Measurements from ENCODE around the gene EFEMP1. TPM values are rescaled to one million over a fixed set of nuclear protein-coding genes. Genes with fewer than 3 reads are reported as not detected.

Gene EFEMP1
- total RNA-seq, 2 donors from 2014 or later: 25.1 to 129 TPM

GRCh38 chr2:55880416-55881143 is 43.0 kb downstream of the EFEMP1 start:
- Histone ChIP-seq H3K4me3 (no peak overlapping the region), H3K36me3 (replicated peaks in 1 of 2; ENCODE audit: insufficient read depth in 1 of 2, low read depth in 2 of 2) (no peaks in the 10 kb centered on the region), H3K27me3 (no peaks in the 10 kb centered on the region), H3K4me1 (peaks cover 14% of the 10 kb centered on the region), H3K27ac (no peak overlapping the region), H3K9me3 (no peaks in the 10 kb centered on the region)
- TF ChIP-seq POLR2A (IDR thresholded peaks at IDR 0.05) (no peak), CTCF (IDR thresholded peaks at IDR 0.05) (no peak)
- intact Hi-C loops (cut with DNase I): no loop called here
- no peak for ATAC-seq
- no peak for DNase-seq
- WGBS, 2 donors: 90 to 93% methylated on average over 6 of the region's 6 CpGs

DNA sequence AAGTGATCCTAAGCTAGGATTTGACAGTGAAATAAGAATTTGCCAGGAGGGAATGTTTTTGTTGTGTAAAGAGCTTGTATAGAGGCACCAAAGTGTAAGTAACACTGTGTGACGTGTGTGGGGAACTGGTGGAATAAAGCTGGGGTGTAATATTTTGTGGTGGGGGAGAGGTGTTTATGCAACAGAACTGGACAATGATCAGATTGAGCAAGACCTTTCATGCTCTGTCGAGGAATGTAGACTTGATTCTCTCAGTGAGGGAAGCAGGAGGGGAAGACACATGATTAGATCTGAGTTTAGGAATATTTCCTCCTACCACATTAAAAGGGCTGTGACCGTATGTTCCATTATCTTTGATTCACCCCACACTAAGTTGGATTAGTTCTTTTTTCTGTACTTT is 43.6 kb downstream of the EFEMP1 start:
- Histone ChIP-seq H3K4me1 (peaks cover 8% of the 10 kb centered on the region), H3K9me3 (no peaks in the 10 kb centered on the region), H3K36me3 (replicated peaks in 1 of 2; ENCODE audit: insufficient read depth in 1 of 2, low read depth in 2 of 2) (no peaks in the 10 kb centered on the region), H3K27me3 (no peaks in the 10 kb centered on the region), H3K4me3 (no peak overlapping the region), H3K27ac (no peak overlapping the region)
- no peak for TF ChIP-seq POLR2A (IDR thresholded peaks at IDR 0.05)
- TF ChIP-seq CTCF (IDR thresholded peaks at IDR 0.05): no peak
- WGBS, 2 donors: 70 to 80% methylated on average over 3 of the region's 3 CpGs
- intact Hi-C loops (cut with DNase I): no loop called here
- ATAC-seq: no peak
- DNase-seq: no peak

DNA sequence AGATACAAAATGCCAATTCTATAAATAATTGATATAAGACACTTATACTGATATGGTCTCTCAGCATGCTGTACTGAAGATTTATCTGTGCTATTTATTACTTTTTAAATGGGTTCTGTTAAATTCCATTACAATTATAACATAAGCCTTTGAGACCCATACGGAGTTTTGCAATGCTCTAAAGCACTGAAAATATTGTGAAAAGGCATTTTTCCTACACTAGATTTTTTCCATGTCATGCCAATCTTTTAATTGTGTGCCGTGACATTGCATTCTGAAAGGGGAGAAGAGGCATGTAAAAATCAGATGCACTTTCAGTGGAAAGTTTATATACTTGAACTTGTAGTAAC is 46.5 kb downstream of the EFEMP1 start:
- Histone ChIP-seq H3K4me3 (no peak overlapping the region), H3K4me1 (no peaks in the 10 kb centered on the region), H3K36me3 (replicated peaks in 1 of 2; ENCODE audit: insufficient read depth in 1 of 2, low read depth in 2 of 2) (no peaks in the 10 kb centered on the region), H3K9me3 (no peaks in the 10 kb centered on the region), H3K27me3 (no peaks in the 10 kb centered on the region), H3K27ac (no peak overlapping the region)
- WGBS, 2 donors: 79 to 87% methylated on average over 2 of the region's 2 CpGs
- ATAC-seq (no peak), DNase-seq (no peak)
- intact Hi-C loops (cut with DNase I): no loop called here
- TF ChIP-seq CTCF (IDR thresholded peaks at IDR 0.05) (no peak), POLR2A (IDR thresholded peaks at IDR 0.05) (no peak)

- WGBS, 2 donors: 80 to 83% methylated on average over 6 of the region's 6 CpGs
- ATAC-seq (no peak), DNase-seq (no peak)
- H3K27ac ChIP-seq: no peak overlapping the region
- H3K4me1 ChIP-seq: no peaks in the 10 kb centered on the region
- no peak for TF ChIP-seq POLR2A (IDR thresholded peaks at IDR 0.05)
- no peak for TF ChIP-seq CTCF (IDR thresholded peaks at IDR 0.05)
- H3K27me3 ChIP-seq: no peaks in the 10 kb centered on the region
- H3K9me3 ChIP-seq: no peaks in the 10 kb centered on the region
- H3K4me3 ChIP-seq: no peak overlapping the region
- no peaks in the 10 kb centered on the region for H3K36me3 ChIP-seq (replicated peaks in 1 of 2; ENCODE audit: insufficient read depth in 1 of 2, low read depth in 2 of 2)
- intact Hi-C loops (cut with DNase I): no loop called here
Observed at GRCh38 chr2:55876429-55877086, 47.0 kb downstream of the EFEMP1 start.
